NCI-H748 treated with DMSO at 0.1 percent for 48 hours (cell line): ENCODE data around the gene TMEM127.

Source experiments
- DNase-seq: peaks from one replicate; lab custom pipeline; 2025; lab: John Stamatoyannopoulos, UW

TMEM127 gene

DNA sequence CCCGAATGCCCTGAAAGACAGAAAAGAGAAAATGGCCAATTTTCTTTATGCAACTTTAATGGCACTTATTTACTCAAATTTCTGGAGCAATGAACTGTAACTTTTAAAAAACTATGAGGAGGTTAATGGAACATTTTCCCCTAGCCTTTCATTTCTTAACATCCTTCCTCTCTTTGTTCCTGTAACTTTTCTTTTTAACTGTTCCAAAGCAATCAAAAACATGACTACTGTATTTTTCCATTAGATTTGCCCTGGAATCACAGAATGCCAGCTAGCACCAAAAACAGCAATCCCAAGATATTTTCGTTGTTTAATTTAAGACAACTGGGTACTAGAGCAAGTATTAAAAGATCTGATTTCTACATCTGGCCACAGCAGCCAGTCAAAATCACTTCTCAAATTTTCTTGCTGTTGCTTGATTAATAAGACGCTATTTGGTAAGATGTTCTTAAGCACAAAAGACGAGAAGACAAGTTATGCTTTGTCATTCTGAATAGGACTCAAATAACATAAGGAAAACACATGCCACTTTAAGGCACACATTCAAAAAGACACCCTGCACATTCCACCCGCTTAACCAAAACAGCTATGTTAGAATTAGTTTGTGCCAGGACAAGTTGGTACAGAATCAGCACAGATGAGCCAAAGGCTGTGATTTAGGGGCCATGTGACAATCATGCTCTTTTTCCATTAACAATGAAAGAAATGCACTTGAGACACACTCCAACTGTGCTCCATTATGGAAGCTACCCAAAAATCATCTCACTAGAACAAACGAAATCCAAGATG, 60.8 kb downstream of the TMEM127 start:
- no peak for DNase-seq

DNA sequence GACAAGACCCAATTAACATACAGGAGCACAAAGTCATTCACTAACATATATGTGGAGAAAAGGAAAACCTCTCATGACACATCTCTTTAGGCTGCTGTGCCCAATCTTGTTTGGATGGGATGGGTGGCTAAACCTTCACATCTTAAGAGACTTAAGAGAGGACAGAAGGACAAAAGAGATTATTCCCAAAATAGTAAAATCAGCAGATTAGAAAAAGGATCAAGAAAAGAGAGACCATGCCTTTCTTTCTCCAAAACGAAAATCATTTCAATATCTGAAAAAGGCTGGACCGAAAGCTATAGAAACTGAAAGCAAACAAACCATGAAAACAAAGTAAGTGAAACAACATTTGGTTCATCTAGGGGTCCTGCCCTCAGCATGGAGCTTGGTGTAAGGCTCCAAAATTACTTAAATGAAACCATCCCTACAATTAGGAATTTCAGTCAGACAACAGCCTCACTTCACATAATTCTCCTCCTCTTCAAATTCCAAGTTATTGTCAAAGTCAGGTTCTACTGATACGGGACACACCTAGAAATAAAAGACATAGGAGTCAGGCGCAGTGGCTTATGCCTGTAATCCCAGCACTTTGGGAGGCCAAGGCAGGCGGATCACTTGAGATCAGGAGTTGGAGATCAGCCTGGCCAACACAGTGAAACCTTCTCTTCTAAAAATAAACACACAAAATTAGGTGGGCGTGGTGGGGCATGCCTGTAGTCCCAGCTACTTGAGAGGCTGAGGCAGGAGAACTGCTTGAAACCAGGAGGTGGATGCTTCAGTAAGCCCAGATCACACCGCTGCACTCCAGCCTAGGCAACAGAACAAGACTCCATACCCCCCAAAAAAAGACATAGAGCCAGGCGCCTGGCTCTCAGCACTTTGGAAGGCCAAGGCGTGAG, 62.4 kb downstream of the TMEM127 start:
- no peak for DNase-seq

DNA sequence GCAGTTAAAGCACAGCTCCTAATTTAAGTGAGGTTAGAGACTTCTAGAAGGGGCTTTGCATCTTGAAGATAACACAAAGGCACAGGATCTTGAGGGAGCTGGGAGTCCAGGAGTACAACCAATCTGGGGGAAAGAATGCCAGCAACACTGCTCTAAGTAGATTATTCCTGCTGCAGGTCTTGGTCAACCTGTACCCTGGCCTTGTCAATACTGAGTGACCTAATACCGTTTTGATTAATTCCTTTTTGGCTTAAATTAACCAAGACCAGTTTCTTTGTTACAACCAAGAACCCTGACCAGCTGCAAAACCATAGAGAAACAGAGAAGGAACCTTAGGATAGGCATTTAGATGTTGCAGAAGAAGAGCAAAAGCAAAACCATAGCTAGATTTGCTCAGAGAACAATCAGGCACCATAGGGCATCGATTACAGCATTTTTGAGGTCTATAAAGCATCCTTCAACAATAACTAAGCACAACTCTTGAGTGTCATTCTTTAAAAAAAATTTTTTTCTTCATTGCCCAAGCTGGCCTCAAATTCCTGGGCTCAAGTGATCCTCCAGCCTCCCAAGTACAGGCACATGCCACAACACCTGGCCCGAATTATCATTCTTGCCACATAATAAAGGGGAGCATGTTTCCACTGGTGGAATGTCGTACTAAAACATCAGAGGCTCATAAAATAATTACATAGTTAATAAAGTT, 63.5 kb downstream of the TMEM127 start:
- DNase-seq, result no peak

DNA sequence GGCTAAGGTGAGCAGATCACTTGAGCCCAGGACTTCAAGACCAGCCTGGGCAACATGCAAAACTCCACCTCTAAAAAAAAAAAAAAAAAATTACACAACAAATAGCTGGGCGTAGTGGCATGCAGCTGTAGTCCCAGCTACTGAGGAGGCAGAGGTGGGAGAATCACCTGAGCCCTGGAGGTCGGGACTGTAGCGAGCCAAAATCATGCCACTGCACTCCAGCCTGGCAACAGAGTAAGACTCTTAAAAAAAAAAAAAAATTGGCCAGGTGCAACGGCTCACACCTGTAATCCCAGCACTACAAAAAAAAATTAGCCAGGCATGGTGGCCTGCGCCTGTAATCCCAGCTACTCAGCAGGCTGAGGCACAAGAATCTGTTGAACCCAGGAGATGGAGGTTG, 64.5 kb downstream of the TMEM127 start:
- no peak for DNase-seq

DNA sequence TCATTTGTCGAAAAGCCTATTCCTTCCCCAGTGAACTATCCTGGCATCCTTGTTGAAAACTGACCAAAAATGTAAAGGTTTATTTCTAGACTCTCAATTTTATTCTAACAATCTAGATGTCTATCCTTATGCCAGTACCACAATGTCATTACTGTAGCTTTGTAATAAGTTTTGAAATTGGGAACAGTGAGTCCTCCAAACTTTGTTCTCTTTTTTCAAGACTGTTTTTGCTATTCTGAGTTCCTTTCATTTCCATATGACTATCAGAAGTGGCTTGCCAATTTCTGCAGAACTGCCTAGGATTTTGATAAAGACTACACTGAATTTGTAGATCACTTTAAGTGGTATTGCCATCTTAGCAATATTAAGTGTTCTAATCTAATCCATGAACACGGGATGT, 66.9 kb downstream of the TMEM127 start:
- DNase-seq, result no peak
